Putamen (tissue), 1 donor: ENCODE measurements around the gene ACTL8.

Experiments used
- DNase-seq: peaks from one replicate; pipeline ENCODE4 v3.0.0-alpha.2; 2016; ENCODE audit warnings: low spot score

The ACTL8 gene

DNA sequence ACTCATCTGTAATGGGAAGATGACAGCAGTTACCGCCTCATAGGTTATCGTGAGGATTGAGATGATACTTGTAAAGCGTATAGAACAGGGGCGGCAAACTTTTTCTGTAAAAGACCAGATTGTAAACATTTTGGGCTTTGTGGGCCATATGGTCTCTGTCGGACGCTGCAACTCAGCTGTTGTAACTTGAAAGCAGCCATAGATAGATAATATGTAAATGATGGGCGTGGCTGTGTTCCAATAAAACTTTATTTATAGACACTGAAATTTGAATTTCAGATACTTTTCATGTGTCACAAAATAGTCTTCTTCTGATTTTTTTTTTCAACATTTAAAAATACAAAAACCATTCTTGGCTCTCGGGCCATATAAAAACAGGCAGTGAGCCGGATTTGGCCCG lies 15.8 kb downstream of the ACTL8 start:
- DNase-seq = no peak

GRCh38 chr1:17772615-17773212 lies 17.6 kb downstream of the ACTL8 start:
- no peak for DNase-seq

DNA sequence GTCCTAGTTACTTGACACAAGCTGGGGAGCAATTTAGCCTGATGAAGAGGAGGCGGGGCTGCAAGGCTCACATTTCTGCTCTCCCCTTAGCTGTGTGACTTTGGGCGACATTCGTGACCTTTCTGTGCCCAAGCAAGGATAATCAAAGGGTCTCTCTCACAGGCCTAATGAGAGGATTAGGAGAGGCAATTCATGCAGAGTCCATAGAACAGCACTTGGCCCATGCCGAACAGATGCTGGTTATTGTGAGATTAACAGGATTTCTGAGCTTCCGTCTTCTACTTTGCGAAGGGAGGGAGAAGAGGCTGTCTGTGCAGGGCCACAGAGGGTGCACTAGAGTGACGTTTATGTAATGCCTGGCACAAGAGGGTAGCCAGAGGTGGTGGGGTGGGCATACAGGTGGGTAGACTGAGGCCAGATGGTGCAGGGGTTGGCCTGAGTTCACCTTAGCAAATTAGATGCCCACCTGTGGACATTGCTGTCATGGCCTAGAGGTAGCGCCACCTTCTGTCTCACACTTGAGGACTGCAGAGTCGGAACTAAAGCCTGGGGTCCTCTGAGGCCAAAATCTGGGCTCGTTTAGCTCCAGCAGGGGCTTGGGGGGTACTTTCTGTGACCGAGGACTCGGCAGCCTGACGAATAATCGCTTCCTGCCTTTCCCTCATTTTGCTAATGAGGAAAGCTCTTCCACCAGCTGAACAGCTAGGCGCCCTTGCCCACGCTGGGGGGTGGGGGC lies 18.6 kb downstream of the ACTL8 start:
- DNase-seq = no peak

GRCh38 chr1:17774452-17774851 lies 19.3 kb downstream of the ACTL8 start:
- no peak for DNase-seq

DNA sequence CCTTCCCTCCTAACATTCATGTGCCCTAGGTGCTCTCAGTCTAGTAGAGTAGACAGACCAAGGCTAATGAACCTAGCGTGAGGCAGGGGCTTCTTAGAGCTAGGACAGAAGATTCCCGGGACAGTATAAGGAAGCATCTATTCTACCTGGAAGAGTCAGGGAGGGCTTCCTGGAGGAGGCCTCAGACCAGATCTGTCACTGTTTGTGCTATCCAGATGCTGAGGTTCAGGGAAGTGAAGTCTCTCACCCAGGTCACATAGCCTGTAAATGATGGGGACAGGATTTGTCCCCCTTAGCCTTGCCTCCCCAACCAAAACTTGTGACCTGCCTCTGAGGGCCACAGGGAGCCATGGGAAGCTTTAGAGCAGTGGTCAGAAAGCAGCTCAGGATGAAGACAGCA lies 20.7 kb downstream of the ACTL8 start:
- DNase-seq = no peak

- DNase-seq = no peak
Observed at GRCh38 chr1:17776426-17776825, 21.3 kb downstream of the ACTL8 start.

GRCh38 chr1:17777330-17777729 lies 22.2 kb downstream of the ACTL8 start:
- no peak for DNase-seq

- DNase-seq = no peak
Observed at GRCh38 chr1:17777818-17778217, 22.7 kb downstream of the ACTL8 start.

DNA sequence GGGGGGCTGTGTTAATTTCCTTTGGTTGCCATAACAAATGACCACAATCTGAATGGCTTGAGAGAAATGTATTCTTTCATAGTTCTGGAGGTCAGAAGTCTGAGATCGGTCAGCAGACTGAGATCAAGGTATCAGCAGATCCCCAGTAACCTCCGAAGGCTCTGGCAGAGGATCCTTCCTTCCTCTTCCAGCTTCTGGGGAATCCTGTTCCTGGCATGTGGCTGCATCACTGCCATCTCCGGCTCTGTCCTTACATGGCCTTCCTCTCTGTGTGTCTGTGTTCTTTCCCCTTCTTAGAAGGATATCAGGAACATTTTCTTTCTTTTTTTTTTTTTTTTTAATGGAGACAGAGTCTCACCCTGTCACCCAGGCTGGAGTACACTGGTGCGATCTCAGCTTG lies 25.8 kb downstream of the ACTL8 start:
- DNase-seq = no peak

DNA sequence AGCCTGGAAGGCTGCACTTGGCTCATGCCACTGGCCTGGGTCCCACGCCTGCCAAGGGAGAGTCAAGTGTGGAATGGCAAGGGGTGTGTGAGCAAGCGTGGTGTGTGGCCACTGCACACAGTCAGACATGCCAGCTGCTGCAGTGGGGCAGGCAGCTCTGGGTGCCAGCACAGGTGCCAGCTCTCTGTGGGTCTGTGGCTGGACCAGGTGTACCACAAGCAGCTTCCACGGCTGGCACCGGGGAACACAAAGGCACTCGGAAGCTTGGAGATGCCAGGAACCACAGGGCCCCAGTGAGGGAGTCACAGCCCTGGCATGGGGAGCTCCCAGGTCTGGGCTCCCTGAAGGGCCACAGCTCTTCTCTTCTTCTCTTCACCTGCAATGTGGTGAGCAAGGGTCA lies 34.8 kb downstream of the ACTL8 start:
- DNase-seq = no peak

DNA sequence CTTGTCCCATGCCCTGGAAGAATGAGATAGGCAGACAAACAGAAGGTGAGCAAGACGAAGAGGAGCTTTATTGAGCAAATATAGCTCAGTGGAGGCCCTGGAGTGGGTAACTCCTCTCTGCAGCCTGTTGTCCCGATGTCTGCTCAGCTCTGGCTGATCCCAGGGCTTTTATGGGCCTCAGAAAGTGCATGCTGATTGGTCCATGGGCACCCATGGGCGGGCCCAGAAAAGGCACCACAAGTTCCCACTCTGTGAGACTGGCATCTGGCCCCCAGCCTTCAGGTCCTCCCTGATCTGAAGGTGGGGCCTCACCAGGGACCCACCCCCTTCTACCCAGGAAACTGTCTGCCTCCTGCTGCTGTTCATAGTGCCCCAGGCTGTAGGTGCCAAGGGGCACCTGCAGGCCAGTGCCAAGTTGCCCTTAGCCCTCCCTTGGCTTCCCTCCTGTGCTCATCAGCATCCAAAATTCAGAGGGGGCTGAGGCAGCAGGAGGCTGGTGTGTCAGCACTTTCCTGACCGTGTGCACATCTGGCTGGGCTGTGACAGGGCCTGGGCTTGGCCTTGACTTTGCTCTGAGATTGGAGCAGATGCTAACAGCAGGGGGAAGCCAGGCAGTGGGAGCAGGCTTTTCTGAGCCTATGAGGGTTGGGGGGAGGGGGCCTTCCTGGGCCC lies 35.4 kb downstream of the ACTL8 start:
- DNase-seq = no peak

DNA sequence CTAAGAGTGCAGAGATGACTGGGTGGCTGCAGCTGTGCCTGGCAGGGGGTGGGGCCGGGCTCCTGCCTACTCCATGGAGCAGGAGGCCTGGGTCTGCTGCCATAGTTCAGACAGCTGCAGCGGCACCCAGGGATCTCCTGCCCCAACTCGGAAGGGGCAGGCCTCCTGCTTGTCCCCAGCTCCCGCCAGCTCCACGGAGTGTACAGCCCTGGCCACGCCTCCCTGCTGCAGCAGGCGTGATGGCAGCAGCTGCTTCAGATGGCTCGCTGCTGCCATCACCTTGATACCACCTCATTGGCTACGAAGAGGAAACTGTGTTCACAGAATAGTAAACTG lies 35.9 kb downstream of the ACTL8 start:
- DNase-seq = no peak

DNA sequence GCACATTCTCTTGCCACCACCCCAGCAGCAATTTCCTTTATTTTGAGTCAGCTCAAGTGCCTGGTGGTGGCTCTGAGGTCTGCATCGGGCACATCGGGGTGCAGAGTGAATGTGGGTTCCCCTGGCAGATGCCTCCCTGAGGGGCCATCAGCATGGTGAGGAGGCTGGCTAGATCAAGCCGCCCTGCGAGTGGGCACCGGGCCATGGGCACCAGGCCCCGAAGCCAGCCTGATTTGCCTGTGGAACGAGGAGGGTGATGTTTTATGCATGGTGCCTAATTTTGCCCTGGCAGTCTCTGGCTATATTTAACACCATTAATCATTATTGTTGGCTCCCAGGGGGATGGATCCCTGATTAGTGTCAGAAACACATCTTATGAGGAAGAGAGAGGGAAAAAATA lies 36.3 kb downstream of the ACTL8 start:
- DNase-seq = no peak

DNA sequence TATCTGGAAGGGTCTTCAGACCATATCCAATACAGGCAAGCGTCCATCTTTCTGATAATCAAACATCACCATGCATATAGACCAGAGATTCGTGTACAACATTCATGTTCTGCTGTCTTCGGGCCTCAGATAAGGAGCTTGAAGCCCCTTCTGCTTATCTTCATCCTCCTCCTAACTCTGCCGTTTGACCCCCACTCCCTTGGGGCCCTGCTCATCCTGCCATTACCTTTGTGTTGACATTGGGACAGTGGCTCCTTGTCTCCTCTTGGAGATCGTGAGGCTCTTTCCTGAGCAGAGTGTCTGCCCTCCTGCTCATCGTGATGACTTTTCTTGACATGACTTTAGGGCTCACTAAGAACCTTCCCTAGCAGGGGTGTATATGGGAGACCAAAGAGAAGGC lies 37.3 kb downstream of the ACTL8 start:
- DNase-seq = no peak

DNA sequence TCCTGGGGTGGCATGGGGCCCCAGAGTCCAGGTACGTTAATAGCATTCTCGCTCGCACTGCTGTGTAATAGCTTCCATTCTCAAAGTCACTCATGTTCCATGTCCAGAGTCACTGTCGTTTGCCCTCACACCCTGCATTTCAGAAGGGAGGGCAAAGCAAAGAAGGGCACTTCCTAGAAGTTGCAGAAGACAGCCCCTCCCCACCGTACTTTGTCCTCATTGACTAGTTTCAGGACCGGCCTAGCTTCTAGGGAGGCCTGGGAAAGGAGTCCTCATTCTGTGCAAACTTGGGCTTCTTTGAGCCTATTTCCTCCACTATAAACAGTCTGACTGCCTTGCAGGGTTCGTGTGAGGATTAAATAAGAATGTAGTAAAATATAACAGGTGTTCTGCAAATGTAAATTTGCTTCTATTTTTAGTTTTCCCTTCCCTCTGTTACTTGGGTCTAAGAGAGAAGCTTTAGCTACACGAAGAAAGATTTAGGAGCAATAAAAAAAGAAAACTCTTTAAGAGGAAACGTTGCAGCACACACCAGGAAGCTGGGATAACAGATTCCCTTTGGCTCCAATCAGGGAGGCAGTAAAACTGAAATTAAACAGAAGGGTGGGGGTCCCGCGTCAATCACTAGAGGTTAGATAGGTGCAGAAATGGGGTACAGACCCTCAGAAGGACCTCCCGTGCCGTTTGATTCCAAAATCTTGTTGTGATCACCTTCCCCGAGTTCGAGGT lies 40.1 kb downstream of the ACTL8 start:
- DNase-seq = no peak

GRCh38 chr1:17795836-17796645 lies 40.9 kb downstream of the ACTL8 start:
- no peak for DNase-seq

- no peak for DNase-seq
Observed at GRCh38 chr1:17797478-17797877, 42.3 kb downstream of the ACTL8 start.

DNA sequence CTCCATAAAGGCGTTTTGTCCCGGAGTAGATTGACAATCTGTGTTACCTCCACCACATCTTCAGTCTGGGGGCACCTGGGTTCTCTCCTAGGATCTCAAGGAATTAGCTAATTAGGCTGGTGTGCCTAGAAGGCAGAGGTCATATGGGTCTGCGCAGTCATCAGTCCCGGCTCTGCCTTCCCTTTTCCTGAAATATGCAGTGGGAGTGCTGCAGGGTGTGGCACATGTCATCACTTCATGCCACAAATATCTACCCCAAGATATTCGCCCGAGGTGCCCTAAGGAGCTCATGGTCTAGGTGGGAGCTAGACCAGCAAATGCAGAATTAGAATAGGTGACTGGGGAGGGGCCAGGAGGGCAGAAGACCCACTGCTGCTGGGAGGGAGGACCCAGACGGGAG lies 42.9 kb downstream of the ACTL8 start:
- DNase-seq = no peak

DNA sequence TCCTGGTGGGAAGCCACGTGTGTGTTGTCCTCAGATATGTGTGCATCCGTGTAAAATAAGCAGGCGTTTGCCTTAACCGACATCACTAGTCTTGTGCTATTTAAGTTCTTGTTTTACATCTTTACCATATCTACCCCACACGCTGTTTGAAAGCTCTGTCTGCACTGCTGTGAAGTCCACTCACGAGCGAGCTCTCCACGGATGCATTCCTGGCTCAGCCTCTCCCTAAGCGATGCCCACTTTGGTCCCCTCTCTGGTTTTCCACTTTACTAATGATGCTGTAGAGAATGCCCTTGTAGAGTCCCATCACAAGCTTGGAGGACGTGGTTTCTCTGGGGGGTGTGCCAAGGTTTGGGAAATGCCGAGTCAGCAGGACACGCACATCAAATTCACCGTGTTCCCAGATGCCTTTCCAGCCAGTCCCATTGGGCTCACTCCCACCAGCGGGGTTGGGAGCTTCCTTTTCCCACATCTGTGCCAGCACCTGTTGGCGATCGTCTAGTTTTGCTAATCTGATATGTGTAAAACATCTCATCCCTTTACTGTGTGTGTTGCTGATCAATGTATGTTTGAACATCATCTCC lies 43.8 kb downstream of the ACTL8 start:
- no peak for DNase-seq

- no peak for DNase-seq
Observed at GRCh38 chr1:17799642-17800041, 44.5 kb downstream of the ACTL8 start.

- DNase-seq = no peak
Observed at GRCh38 chr1:17802164-17802563, 47.0 kb downstream of the ACTL8 start.

DNA sequence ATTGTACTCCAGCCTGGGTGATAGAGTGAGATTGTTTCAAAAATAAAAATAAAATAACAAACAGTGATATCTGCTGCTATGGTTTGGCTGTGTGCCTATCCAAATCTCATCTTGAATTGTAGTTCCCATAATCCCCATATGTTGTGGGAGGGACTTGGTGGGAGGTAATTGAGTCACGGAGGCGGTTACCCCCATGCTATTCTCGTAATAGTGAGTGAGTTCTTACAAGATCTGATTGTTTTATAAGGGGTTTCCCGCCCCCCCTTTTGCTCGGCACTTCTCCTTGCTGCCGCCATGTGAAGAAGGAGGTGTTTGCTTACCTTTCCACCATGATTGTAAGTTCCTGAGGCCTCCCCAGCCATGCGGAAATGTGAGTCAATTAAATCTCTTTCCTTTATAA lies 47.8 kb downstream of the ACTL8 start:
- no peak for DNase-seq
